HEK293 (cell line): ENCODE measurements around the gene HACD3.

ENCODE experiments used
- CTCF ChIA-PET: fragments of 350-600 bp; formaldehyde crosslinking; extraction: SDS; loops from one replicate; lab custom pipeline; 2021; ENCODE audit warnings: antibody characterized with exemption; lab: Yijun Ruan, JAX
- POLR2A ChIA-PET: fragments of 300-600 bp; formaldehyde crosslinking; extraction: SDS; loops from one replicate; lab custom pipeline; 2020; ENCODE audit warnings: antibody characterized with exemption, inconsistent platforms; lab: Yijun Ruan, JAX
- H3K27ac ChIP-seq: fragments of 200-500 bp; sonication (Bioruptor generic); 2 replicates; pipeline ENCODE4 v1.5.1; 2014; ENCODE audit warnings: low read depth, low read length, control low read depth, inconsistent platforms; ENCODE audit errors: extremely low read depth
- H3K36me3 ChIP-seq, 2 experiments: fragments of 200-500 bp in 1 of 2; sonication (Bioruptor generic) in 1 of 2; 1 replicate in 1 of 2; 2 replicates in 1 of 2; pipeline ENCODE4 v1.5.1; 2014 to 2017; ENCODE audit warnings: inconsistent platforms in 2 of 2, low read length in 2 of 2; ENCODE audit not compliant: control insufficient read depth in 2 of 2, insufficient read depth in 1 of 2
- H3K4me1 ChIP-seq: fragments of 200-500 bp; sonication (Bioruptor generic); 2 replicates; pipeline ENCODE4 v1.5.1; 2014; ENCODE audit warnings: mild to moderate bottlenecking, low read length, inconsistent platforms; ENCODE audit not compliant: control insufficient read depth, insufficient read depth
- H3K4me3 ChIP-seq: 2 replicates; pipeline ENCODE4 v1.5.1; 2011; ENCODE audit warnings: low read depth, mild to moderate bottlenecking, control low read depth, low read length, moderate library complexity
- H3K9me3 ChIP-seq: fragments of 200-500 bp; sonication (Bioruptor generic); 2 replicates; pipeline ENCODE4 v1.5.1; 2014; ENCODE audit warnings: low read depth, low read length, inconsistent platforms; ENCODE audit not compliant: control insufficient read depth, insufficient read depth
- IKZF3 ChIP-seq: fragments of 450-650 bp; IDR thresholded peaks from 2 replicates; pipeline ENCODE4 v1.5.0; 2018; ENCODE audit warnings: missing biosample characterization, mild to moderate bottlenecking, missing genetic modification characterization, moderate library complexity
- TCF7L2 ChIP-seq: IDR thresholded peaks from 2 replicates; pipeline ENCODE4 v1.6.1; 2011; ENCODE audit warnings: low read depth, mild to moderate bottlenecking, inconsistent platforms, low read length, moderate library complexity, borderline replicate concordance
- ZNF114 ChIP-seq: fragments of 450-650 bp; formaldehyde crosslinking; IDR thresholded peaks from 2 replicates; pipeline ENCODE4 v1.5.0; 2017; ENCODE audit warnings: missing biosample characterization, missing genetic modification characterization
- ZNF148 ChIP-seq: fragments of 450-650 bp; formaldehyde crosslinking; IDR thresholded peaks from 2 replicates; pipeline ENCODE4 v1.5.0; 2017; ENCODE audit warnings: missing biosample characterization, missing genetic modification characterization, borderline replicate concordance
- ZNF155 ChIP-seq: fragments of 450-650 bp; formaldehyde crosslinking; IDR thresholded peaks from 2 replicates; pipeline ENCODE4 v1.5.1; 2016; ENCODE audit warnings: missing biosample characterization, missing genetic modification characterization
- ZNF157 ChIP-seq: fragments of 450-650 bp; formaldehyde crosslinking; IDR thresholded peaks from 2 replicates; pipeline ENCODE4 v1.5.1; 2016; ENCODE audit warnings: missing biosample characterization, missing genetic modification characterization
- ZNF202 ChIP-seq: fragments of 450-650 bp; formaldehyde crosslinking; IDR thresholded peaks from 2 replicates; pipeline ENCODE4 v1.5.1; 2016; ENCODE audit warnings: missing biosample characterization, missing genetic modification characterization, borderline replicate concordance
- ZNF221 ChIP-seq: fragments of 450-650 bp; formaldehyde crosslinking; IDR thresholded peaks from 2 replicates; pipeline ENCODE4 v1.5.1; 2017; ENCODE audit warnings: missing biosample characterization, missing genetic modification characterization, borderline replicate concordance
- ZNF24 ChIP-seq: fragments of 450-650 bp; formaldehyde crosslinking; IDR thresholded peaks from 2 replicates; pipeline ENCODE4 v1.5.1; 2016; ENCODE audit warnings: missing biosample characterization, missing genetic modification characterization
- ZNF248 ChIP-seq: fragments of 450-650 bp; formaldehyde crosslinking; IDR thresholded peaks from 2 replicates; pipeline ENCODE4 v1.5.1; 2017; ENCODE audit warnings: missing biosample characterization, missing genetic modification characterization
- ZNF274 ChIP-seq, 2 experiments: fragments of 200-500 bp in 1 of 2; fragments of 450-650 bp in 1 of 2; sonication (Bioruptor generic) in 1 of 2; formaldehyde crosslinking in 1 of 2; IDR thresholded peaks; 2 replicates each; pipeline versions ENCODE4 v1.5.1 to v1.6.1; 2014 to 2016; ENCODE audit warnings: borderline replicate concordance in 1 of 2, inconsistent platforms in 1 of 2, low read length in 1 of 2, missing biosample characterization in 1 of 2, missing genetic modification characterization in 1 of 2
- ZNF302 ChIP-seq: fragments of 450-650 bp; formaldehyde crosslinking; IDR thresholded peaks from 2 replicates; pipeline ENCODE4 v1.5.1; 2016; ENCODE audit warnings: missing biosample characterization, missing genetic modification characterization, low read depth
- ZNF366 ChIP-seq: fragments of 450-650 bp; formaldehyde crosslinking; conservative IDR thresholded peaks from 2 replicates; pipeline ENCODE4 v1.5.1; 2016; ENCODE audit warnings: missing biosample characterization, missing genetic modification characterization
- ZNF423 ChIP-seq: fragments of 450-650 bp; formaldehyde crosslinking; IDR thresholded peaks from 2 replicates; pipeline ENCODE4 v1.5.1; 2016; ENCODE audit warnings: missing biosample characterization, missing genetic modification characterization
- ZNF558 ChIP-seq: fragments of 450-650 bp; formaldehyde crosslinking; IDR thresholded peaks from 2 replicates; pipeline ENCODE4 v1.5.1; 2016; ENCODE audit warnings: missing biosample characterization, missing genetic modification characterization
- ZNF624 ChIP-seq: fragments of 450-650 bp; formaldehyde crosslinking; IDR thresholded peaks from 2 replicates; pipeline ENCODE4 v1.5.1; 2017; ENCODE audit warnings: missing biosample characterization, missing genetic modification characterization
- ZNF660 ChIP-seq: fragments of 450-650 bp; IDR thresholded peaks from 2 replicates; pipeline ENCODE4 v1.5.1; 2018; ENCODE audit warnings: missing biosample characterization, mild to moderate bottlenecking, missing genetic modification characterization
- ZNF677 ChIP-seq: fragments of 450-650 bp; IDR thresholded peaks from 2 replicates; pipeline ENCODE4 v1.5.0; 2018; ENCODE audit warnings: missing biosample characterization, mild to moderate bottlenecking, missing genetic modification characterization, moderate library complexity
- ZSCAN30 ChIP-seq: fragments of 450-650 bp; IDR thresholded peaks from 2 replicates; pipeline ENCODE4 v1.5.1; 2018; ENCODE audit warnings: missing biosample characterization, mild to moderate bottlenecking, missing genetic modification characterization, moderate library complexity
- ZSCAN5A ChIP-seq: fragments of 450-650 bp; formaldehyde crosslinking; IDR thresholded peaks from 2 replicates; pipeline ENCODE4 v1.5.1; 2016; ENCODE audit warnings: missing biosample characterization, missing genetic modification characterization
- TF ChIP-seq, protein P1 (sequence below): fragments of 450-650 bp; formaldehyde crosslinking; IDR thresholded peaks from 2 replicates; pipeline ENCODE4 v1.5.1; 2016; ENCODE audit warnings: missing biosample characterization, missing genetic modification characterization

HACD3 gene

DNA sequence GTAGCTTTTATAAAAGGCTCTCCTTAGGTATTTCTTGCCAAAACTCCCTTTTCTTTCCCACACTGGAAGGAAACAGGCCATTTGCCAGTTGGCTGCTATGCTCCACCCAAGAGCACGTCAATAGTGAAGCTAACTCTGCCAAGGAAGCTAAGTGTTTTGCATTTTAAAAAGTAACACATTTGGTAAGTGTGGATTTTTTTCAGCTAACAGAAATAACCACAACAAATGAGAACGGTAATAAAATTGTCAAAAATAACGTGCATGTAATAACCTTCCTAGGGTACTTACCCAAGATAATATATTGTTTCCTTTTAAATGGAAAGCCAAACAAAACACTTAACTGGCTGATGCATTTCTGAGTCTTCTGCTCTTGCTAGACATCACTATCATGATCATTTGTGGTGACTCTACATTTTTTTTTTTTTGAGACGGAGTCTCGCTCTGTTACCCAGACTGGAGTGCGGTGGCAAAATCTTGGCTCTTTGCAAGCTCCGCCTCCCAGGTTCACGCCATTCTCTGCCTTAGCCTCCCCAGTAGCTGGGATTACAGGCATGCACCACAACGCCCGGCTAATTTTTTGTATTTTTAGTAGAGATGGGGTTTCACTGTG, 17.4 kb upstream of the HACD3 start (continued):
- TF ChIP-seq, protein P1, sequence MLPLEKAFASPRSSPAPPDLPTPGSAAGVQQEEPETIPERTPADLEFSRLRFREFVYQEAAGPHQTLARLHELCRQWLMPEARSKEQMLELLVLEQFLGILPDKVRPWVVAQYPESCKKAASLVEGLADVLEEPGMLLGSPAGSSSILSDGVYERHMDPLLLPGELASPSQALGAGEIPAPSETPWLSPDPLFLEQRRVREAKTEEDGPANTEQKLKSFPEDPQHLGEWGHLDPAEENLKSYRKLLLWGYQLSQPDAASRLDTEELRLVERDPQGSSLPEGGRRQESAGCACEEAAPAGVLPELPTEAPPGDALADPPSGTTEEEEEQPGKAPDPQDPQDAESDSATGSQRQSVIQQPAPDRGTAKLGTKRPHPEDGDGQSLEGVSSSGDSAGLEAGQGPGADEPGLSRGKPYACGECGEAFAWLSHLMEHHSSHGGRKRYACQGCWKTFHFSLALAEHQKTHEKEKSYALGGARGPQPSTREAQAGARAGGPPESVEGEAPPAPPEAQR (tag by site-specific recombination) = no peak
- TF ChIP-seq TCF7L2 (no peak), ZSCAN30 (tag by site-specific recombination) (no peak), ZNF274 (IDR thresholded peaks at IDR 0.05; ENCODE audit: low read length) (no peak), ZNF274 (tag by site-specific recombination; IDR thresholded peaks at IDR 0.05; ENCODE audit: borderline replicate concordance) (no peak), ZNF248 (tag by site-specific recombination) (no peak), ZNF302 (tag by site-specific recombination) (no peak), ZSCAN5A (tag by site-specific recombination) (no peak), ZNF221 (tag by site-specific recombination) (no peak), IKZF3 (tag by site-specific recombination) (peak; percentile 42; the same call in 1 of the 2 replicates), ZNF660 (no peak)

GRCh38 chr15:65516997-65517865, 13.0 kb upstream of the HACD3 start, which contains the start of gene DPP8:
DPP8 (minus strand) TSS chr15:65517689; CDS start chr15:65512553, 5,136 bp downstream.
- peaks cover 4 to 19% of the 10 kb centered on the region in 2 experiments; a peak in 1 of 3 replicates for H3K36me3 ChIP-seq
- H3K4me1 ChIP-seq = peaks cover 18% of the 10 kb centered on the region
- H3K9me3 ChIP-seq = no peaks in the 10 kb centered on the region
- H3K27ac ChIP-seq = peak within 1 kb of the TSS; percentile 90
- ChIA-PET CTCF (interaction anchor here (0.5 to 1.3 kb wide), 13 partner anchors 10 to 1787 kb away, joined by 3 to 18 read pairs (median 3); partner anchors contain the start of genes HACD3 and INTS14), POLR2A (interaction anchor here (0.6 to 2.2 kb wide), 22 partner anchors 10 to 1131 kb away, joined by 3 to 37 read pairs (median 4); partner anchors contain the start of genes HACD3, INTS14 and SLC24A1)
- H3K4me3 ChIP-seq = peak within 1 kb of the TSS; percentile 99
- TF ChIP-seq ZNF558 = peak; percentile 37; the same call in 1 of the 2 replicates
- peak; percentile 93 for TF ChIP-seq ZNF24 (tag by site-specific recombination)
- TF ChIP-seq ZNF202 = no peak
- peak; percentile 75 for TF ChIP-seq ZNF423 (tag by site-specific recombination)
- peak; percentile 38; the same call in 1 of the 2 replicates for TF ChIP-seq ZNF624
- peak; percentile 56 for TF ChIP-seq ZNF366 (tag by site-specific recombination)
- TF ChIP-seq, protein P1 (tag by site-specific recombination) = peak; percentile 37; the same call in 1 of the 2 replicates
- no peak for TF ChIP-seq ZNF677 (tag by site-specific recombination)
- no peak for TF ChIP-seq ZNF155 (tag by site-specific recombination)
- TF ChIP-seq ZNF114 (tag by site-specific recombination) = no peak
- TF ChIP-seq ZNF148 = peak; percentile 83
- peak; percentile 44 for TF ChIP-seq ZNF157 (tag by site-specific recombination)
